ENCODE data around the gene LRRK1.
"Not testable (repeated sequence)": the region's sequence is repeated elsewhere in the genome, so short reads cannot be mapped to it uniquely, and the experiment has no call there.

Gene LRRK1

DNA sequence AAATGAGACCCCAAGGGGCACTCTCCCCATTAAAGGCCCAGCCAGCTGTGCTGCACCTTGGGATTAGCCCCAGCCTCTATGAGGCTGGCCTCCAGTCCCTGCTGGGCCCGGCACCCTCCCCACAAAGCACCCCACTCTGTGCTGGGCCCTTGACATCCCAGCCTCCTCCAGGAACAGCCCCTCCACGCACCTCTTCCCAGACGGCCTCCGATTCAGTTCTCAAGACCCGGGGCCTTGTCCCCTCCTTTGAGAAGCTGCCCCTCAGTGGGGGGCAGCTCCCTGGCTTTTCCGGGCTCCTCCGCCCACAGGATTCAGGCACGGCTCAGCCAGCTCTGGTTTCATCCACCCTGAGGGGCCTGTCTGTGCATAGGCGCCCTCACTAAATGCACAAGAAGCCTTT lies 144.1 kb downstream of the LRRK1 start:
- DNase-seq = no peak

DNA sequence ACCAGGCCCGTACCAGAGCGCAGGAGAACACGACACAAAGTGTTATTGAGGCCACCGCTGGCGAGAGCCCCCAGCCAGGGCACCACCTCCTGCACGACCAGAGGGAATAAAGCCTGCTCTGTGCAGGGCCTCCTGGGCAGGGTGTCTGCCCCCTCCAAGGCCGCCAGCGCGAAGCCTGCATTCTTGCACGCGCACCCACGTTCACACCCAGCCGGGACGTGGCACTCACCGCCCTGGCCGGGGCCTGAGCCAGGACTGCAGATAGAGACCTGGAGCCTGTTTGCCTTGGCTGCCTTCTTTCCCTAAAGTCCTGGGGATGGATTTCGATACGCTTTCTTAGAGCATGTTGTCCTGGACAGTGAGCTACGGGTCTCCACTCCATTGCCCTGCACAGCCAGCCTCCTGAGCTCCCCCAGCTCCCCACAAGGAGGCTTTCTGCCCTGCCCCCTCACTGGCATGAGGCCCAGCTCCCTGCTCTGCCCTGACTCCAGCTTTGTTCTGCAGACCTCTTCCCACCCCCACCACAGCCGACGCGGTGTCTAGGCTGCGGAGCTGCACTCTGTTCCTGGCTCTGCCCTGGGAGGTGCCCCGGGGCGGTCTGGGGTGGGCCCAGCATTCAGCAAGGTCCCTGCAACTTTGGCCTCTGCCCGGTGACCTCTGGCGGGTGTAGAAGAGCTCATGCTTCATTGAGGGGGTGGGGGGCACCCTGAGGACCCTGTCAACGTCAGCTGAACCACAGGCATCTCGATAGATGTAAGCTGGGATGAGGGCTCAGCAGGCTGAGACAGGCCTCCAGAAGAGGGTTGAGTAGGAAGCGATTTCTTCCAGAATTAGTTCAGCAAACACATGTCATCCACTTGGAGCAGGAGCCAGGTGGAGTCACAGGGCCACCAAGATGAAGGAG lies 145.0 kb downstream of the LRRK1 start:
- DNase-seq = peak; percentile 46

GRCh38 chr15:101064795-101065569 lies 145.8 kb downstream of the LRRK1 start:
- DNase-seq = no peak

GRCh38 chr15:101065570-101066221 lies 146.5 kb downstream of the LRRK1 start:
- no peak for DNase-seq

GRCh38 chr15:101066501-101067408 lies 147.6 kb downstream of the LRRK1 start:
- no peak for DNase-seq

- DNase-seq = no peak
Measured at GRCh38 chr15:101067660-101068522, 148.7 kb downstream of the LRRK1 start.

DNA sequence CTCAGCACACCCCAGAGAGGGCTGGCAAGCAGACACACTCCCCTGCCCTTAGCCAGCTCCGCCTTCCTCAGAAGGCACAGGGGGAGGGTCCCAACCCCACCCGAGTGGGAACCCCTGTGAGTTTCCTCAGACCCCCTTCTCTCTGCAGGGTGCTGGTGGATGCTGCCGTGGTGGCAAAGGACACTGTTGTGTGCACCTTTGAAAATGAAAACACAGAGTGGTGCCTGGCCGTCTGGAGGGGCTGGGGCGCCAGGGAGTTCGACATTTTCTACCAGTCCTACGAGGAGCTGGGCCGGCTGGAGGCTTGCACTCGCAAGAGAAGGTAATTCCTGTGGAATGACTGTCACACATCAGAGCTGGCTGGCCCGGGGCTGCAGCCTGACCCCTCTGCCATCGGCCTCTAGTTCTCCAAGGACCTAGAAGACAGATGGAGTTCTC lies 149.4 kb downstream of the LRRK1 start:
- peak; percentile 41 for DNase-seq

- DNase-seq = peak; percentile 75
Measured at GRCh38 chr15:101068961-101069653, 149.9 kb downstream of the LRRK1 start.

DNA sequence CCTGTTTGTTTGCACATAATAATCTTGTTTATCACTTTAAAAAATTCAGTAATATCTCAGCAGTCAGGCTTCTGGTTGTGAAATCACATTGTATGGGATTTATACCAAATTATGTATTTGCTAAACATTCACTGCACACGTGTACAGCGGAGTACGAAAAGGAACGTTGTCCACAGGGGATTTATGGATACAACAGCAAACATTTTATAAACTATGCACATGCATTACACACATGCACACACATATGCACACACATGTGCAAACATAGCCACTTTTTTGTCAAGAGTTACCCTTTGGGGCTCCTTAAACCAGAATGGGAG lies 150.5 kb downstream of the LRRK1 start:
- no peak for DNase-seq

- DNase-seq = no peak
Measured at GRCh38 chr15:101070024-101070423, 150.9 kb downstream of the LRRK1 start.

DNA sequence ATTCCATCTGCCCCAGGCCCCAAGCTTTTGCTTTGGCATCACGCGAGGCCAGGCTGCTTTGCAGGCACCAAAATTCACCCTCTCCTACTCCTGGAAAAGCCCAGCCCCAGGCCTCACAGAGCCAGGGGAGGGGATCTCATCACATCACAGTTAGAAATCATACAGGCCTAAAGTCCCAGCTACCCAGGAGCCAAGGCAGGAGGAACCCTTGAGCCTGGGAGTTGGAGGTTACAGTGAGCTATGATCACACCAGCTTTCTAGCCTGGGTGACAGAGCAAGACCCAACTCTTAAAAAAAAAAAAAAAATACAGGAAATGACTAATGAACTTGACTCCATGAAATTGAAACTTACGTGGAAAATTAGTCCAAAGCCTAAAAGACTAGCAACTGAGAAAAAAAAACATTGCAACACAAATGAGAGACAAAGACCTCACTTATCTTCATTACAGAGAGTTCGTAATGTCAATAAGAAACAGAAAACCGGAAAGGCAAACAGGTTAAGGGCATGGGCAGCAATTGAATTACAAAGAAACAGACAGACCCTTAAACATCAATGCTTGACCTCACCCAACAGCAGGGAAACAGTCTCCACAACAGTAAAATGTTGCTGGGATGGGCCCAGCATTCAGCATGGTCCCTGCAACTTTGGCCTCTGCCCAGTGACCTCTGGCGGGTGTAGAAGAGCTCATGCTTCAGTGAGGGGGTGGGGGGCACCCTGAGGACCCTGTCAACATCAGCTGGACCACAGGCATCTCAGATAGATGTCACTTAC lies 151.5 kb downstream of the LRRK1 start:
- no peak for DNase-seq

- no peak for DNase-seq
Measured at GRCh38 chr15:101071651-101072050, 152.5 kb downstream of the LRRK1 start.

DNA sequence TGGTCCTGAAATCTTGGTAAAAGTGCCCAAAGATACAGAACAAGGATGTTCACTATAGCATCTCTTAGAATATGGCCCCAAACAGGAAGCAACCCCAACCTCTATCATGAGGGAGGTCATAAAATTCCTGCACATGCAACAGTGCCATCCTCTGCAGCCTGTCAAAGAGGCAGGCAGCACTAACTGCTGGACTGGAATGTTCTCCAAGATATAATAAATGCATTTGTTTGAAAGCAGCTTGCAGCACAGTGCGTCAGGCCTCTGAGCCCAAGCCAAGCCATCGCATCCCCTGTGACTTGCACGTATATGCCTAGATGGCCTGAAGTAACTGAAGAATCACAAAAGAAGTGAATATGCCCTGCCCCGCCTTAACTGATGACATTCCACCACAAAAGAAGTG lies 153.1 kb downstream of the LRRK1 start:
- DNase-seq = not testable (repeated sequence)

DNA sequence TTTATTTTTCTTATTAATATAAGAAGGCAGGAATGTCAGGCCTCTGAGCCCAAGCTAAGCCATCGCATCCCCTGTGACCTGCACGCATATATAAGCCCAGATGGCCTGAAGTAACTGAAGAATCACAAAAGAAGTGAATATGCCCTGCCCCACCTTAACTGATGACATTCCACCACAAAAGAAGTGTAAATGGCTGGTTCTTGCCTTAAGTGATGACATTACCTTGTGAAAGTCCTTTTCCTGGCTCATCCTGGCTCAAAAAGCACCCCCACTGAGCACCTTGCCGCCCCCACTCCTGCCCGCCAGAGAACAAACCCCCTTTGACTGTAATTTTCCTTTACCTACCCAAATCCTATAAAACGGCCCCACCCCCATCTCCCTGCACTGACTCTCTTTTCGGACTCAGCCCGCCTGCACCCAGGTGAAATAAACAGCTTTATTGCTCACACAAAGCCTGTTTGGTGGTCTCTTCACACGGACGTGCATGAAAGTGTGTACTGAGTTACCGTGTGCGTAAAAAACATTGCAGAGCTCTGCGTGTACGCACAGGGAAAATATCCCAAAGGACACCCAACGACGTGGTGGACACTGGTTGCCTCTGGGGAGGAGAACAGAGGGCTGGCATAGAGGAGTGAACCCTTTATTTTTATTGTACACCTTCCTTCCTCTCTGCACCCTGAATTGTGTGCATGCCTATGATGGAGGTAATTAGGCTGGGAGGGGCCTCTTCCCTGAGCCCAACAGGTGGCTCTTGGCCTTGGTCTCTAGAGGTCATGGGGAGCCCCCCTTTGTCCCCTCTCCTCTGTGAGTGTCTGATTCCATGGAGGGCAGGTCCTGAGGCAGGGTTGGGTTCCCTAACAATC lies 158.9 kb downstream of the LRRK1 start:
- DNase-seq = not testable (repeated sequence)

GRCh38 chr15:101078669-101079323 lies 159.6 kb downstream of the LRRK1 start:
- no peak for DNase-seq

DNA sequence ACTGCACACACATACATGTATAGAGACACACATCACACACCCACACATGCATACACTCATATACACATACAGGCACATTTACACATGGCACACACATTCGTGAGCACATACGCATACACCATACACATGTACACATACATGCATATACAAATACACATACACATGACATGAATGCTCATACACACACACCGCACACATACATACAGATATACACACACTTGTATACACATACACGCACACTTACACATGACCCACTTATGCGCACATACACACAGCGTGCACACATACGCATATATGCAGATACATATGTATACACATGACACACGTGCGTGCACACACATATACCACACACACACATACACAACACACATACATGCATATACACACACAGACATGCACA lies 162.7 kb downstream of the LRRK1 start:
- no peak for DNase-seq

- no peak for DNase-seq
Measured at GRCh38 chr15:101083336-101084045, 164.3 kb downstream of the LRRK1 start.

GRCh38 chr15:101084801-101085200 lies 165.6 kb downstream of the LRRK1 start:
- DNase-seq = no peak
